Measurements from ENCODE around the gene TBATA.
"Not testable (repeated sequence)": the region's sequence is repeated elsewhere in the genome, so short reads cannot be mapped to it uniquely, and the experiment has no call there.

The TBATA gene

GRCh38 chr10:70778267-70778924 is 6.8 kb downstream of the TBATA start:
- no peak for DNase-seq

DNA sequence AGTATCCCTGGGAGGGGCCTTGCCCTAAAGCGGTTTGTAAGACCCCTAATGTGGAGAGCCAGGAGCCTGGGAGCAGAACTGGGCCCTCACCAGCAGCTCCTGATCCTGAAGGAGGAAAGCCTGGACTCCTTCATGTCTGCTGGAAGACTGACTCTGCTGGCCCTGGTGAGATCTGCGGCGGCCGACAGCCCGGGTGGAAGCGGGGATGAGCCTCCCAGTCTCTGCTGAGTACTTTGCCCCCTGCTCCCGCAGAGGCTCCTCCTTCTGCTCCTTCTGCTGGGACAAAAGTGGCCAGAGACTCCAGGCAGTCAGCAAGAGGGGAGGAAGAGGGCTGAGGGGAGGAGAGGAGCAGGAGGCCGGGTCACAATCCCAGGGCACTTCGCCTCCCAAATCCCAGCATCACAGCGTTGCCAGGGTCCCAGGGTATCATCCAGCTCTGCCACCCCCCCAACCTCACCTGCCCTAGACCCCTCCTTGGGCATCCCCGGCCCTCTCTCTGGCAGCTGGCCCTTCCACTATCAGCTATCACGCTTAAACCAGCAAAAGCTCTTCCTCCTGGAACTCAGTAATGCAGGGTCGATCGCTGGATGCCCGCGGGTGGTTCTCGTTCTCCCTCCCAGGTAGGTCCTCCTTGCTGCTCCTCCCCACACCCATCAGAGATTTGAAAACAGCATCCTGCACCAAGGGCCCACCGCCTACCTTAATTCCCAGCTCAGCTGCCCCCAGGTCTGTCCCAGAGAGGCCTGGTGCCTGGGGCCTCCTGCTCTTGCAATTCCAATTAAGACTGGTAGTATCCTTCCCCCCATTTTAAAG is 7.9 kb downstream of the TBATA start:
- no peak for DNase-seq

DNA sequence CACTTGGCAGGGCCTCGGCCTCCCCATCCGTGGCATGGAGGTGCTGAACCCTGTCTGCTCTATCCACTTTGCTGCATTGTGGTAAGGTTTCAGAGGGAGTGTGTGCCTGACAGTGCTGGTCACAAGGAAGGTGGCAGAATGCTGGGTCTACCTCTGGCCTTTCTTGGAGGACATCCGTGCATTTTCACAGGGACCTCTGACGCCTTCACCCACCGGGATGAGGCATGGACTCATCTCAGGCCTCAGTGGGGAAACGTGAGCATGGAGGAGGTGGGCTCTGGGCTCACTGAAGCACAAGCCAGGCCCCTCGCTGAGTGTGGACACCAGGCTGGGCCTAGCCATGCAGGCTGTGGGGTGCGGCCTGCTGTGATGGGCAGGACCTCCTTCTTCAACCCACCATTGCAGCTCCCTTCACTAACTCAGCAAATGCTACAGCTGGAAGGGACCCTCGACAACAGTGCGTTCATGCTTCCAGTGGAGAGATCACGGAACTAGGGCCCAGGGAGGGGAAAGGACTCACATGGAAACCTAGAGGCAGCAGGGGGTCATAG is 8.6 kb downstream of the TBATA start:
- DNase-seq, result no peak

DNA sequence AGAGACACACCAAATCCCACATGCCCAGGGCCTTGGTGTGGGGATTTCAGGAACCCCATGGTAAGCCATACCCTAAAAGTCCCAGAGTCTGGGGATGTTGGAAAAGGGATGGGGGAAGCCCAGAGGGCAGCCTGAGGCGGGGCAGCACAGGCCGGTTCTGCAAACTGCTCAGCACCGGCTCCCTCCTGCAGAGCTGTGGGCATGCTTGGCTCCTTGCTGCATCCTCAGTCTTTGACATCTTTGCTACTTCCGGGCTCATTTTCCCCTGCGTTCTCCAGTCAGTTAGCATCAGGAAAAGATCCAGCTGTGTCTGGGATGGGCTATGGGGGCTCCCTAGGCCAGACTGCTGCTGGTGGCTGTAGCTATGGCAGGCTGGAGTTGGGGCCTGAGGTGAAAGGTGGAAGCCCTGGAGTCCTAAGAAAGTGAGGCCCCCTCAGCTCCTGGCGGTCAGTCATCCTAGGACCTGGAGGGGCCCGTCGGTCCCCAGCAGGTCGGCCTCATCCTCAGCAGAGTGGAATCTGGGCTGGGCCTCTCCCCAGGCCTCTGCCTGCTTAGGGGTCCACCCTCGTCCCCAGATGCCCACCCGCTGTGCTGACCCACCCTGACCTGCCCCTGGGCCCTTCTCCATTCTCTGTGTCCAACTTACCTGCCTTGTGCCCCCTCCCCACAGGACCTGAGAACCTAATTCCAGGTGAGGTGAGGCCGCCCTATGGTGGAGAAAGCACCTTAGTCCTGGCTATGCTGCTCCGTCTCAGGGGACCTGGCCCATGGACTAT is 9.3 kb downstream of the TBATA start:
- DNase-seq, result no peak

DNA sequence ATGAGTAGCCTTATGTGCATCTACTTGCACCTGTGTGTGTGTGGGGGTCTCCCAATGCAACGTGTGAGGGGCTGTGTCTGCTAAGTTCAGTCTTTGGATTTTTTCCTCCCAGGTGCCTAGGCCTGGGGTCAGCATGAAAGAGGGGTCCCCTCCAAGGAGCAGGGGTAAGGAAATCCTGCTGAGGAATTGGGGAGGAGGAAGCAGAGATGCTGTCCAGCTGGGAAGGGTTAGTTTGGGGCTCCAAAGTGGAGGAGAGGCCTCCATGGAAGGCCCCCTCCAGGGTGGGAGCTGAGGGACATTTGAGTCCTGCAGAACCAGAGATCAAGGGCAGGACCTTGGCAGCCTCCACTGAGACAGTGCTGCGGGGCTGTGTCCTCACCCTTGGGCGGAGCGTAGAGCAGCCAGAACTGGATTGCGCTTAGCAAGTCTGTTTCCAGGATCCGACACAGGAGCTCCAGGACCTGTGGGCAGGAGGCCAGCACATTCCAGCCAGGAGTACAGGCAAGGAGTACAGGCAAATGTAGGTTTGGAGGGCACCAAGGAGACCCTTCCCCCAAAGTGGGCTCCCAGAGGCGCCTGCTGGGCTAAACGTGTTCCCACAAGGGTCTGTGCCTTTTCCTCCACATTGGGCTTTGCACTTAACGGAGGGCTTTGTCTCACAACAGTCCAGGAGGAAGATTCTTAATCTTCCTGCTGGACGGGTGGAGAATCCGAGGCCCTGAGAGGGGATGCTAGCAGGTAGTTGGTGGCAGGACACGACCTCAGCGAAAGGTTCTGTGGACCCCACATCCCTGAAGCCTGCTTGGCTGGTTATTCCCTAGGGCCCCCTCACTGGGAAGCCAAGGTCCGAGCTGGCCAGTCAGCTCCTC is 10.1 kb downstream of the TBATA start:
- DNase-seq, result no peak

DNA sequence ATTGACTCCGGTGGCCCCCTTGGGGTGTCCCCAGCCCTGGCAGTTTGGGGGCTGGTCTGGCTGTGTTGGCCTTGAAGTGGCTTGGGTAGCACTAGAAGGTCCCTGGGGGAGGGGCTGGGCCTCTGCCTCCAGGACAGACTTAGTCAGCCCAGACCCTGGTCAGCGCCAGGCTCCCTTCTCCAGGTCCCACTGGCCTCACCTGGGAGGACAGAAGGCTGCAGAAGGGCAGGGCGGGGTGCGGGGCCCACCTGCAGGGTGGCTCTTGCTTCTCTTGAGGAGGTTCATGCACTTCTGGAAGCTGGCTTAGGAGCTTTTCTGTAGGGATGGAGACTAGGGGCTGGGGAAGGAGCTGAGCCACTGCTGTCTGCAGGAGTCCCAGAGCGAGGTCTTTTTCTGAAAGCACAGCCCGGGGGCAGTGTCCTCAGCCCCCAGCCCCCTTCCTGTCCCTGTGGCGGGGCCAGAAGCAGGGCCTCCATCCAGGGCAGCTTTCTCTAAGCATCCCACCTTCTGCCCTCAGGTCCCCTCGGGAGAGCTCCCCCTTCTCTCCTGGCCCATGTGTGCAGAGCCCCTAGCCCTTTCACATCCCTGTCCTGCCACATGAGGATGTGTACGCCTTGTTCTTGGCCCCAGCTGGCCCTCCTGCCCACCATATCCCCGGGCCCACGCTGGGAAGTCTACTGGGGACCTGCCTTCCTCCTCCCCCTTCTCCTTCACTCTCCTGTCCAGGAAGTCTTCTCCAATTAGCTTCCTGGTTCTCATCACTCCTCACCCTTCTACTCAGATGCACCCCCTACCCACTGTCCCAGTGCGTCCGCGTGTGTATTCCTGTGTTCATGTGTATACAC is 11.0 kb downstream of the TBATA start:
- DNase-seq, result no peak

DNA sequence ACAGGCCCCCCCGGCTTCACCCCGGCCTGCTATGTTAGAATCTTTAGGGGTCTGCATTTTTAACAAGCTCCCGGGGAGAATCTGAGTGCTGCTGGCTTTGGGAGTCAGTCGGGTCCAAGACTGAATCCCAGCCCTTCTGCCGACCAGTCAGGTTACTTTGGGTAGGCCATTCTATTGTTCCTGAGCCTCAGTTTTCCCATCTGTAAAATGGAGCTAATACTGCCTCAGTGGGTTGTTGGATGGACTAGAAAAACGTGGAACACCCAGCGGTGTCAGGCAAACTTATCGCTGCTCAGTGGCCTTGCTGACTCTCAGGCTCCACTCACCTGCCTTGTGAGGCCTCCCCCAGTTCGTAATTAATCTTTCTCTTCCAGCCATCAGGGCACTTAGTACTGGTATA is 11.7 kb downstream of the TBATA start:
- DNase-seq, result no peak

DNA sequence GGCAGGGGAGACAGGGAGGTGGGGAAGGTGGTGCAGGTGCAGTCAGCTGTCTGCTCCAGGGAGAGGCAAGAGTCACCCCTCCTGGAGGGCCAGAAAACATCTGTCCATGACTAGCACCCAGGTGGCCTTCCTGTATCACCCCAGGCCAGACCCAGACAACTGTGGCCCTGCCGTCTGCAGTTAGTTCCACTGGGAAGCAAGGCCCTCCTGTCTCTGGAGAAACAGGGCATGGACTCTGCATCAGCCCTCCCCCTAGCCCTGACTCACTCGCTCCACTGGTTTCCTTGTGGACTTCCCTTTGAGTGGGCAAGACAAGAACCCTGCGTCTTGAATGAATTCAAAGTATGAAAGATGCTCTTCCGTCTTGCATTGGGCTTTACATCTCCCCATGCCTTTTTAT is 12.6 kb downstream of the TBATA start:
- DNase-seq, result no peak

- no peak for DNase-seq
Measured at GRCh38 chr10:70771311-70772194, 13.6 kb downstream of the TBATA start.

- not testable (repeated sequence) for DNase-seq
Measured at GRCh38 chr10:70770516-70770915, 14.7 kb downstream of the TBATA start.

- DNase-seq, result no peak
Measured at GRCh38 chr10:70770001-70770400, 15.2 kb downstream of the TBATA start.

DNA sequence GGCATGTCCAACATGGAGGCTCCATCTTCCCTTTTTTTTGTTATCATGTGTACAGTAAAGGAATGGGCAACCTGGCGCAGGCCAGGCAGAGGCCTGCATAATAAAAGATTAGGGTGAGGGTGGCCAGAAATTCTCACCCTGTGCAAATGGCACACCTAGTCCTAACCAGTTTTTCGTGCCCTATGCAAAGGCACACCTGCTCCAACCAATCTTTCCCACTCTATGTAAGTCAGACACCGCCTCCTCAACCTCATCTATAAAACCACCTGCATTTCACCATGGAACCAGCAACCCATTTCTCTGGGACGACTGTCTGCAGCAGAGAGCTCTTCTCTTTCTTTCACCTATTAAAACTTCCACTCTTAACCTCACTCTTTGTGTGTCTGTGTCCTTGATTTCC is 16.1 kb downstream of the TBATA start:
- DNase-seq, result no peak

DNA sequence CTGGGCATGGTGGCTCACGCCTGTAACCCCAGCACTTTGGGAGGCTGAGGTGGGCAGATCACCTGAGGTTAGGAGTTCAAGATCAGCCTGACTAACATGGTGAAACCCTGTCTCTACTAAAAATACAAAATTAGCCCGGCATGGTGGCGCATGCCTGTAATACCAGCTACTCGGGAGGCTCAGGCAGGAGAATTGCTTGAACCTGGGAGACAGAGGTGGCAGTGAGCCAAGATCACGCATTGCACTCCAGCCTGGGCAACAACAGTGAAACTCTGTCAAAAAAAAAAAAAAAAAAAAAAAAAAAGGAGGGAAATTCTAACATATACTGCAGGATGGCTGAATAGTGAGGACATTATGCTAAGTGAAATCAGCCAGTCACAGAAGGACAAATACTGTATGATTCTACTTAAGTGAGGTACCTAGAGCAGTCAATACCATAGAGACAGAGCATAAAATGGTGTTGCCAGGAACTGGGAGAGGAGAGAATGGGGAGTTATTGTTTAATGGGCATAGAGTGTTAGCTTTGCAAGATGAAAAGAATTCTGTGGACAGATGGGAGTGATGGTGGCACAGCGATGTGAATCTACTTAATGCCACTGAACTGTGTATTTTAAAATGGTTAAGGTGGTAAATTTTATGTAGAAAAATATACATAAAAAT is 17.0 kb downstream of the TBATA start:
- not testable (repeated sequence) for DNase-seq

- DNase-seq, result no peak
Measured at GRCh38 chr10:70765794-70766594, 19.2 kb downstream of the TBATA start.

DNA sequence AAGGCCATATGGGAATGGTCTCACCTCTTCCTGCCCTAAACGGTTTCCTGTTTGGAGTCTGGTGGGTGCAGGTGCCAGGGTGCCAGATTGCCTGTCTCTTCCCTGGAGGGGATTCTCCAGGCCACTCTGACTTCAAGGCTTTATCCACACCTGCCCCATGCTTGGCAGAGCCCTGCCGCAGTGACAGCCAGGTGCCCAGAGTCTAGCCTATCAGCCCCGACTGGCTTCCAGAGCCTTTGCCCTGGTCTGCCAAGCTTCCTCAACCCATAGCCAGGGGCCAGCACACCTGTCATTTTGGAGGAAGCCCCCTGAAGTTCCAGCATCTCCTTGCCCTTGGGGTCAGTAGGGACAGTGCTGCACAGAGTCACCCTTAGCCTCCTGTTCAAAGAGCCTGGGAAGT is 21.6 kb downstream of the TBATA start:
- no peak for DNase-seq

- no peak for DNase-seq
Measured at GRCh38 chr10:70762441-70763175, 22.6 kb downstream of the TBATA start.

GRCh38 chr10:70761727-70762350 is 23.3 kb downstream of the TBATA start:
- no peak for DNase-seq
